Measurements from ENCODE around the gene ATP6V1C2. TPM values are rescaled to one million over a fixed set of nuclear protein-coding genes. Genes with fewer than 3 reads are reported as not detected.

Gene ATP6V1C2, protein sequence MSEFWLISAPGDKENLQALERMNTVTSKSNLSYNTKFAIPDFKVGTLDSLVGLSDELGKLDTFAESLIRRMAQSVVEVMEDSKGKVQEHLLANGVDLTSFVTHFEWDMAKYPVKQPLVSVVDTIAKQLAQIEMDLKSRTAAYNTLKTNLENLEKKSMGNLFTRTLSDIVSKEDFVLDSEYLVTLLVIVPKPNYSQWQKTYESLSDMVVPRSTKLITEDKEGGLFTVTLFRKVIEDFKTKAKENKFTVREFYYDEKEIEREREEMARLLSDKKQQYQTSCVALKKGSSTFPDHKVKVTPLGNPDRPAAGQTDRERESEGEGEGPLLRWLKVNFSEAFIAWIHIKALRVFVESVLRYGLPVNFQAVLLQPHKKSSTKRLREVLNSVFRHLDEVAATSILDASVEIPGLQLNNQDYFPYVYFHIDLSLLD
- total RNA-seq = 1 to 10 TPM in 2 of 4 donors, under 1 TPM in 2; 0.63 to 4.0 (median 1.3) TPM

GRCh38 chr2:10721396-10722251 is at the start of gene ATP6V1C2:
Gene ATP6V1C2 (plus strand): TSS chr2:10721630. CDS start chr2:10722850, 1,220 bp downstream.
- TF ChIP-seq, protein P1, sequence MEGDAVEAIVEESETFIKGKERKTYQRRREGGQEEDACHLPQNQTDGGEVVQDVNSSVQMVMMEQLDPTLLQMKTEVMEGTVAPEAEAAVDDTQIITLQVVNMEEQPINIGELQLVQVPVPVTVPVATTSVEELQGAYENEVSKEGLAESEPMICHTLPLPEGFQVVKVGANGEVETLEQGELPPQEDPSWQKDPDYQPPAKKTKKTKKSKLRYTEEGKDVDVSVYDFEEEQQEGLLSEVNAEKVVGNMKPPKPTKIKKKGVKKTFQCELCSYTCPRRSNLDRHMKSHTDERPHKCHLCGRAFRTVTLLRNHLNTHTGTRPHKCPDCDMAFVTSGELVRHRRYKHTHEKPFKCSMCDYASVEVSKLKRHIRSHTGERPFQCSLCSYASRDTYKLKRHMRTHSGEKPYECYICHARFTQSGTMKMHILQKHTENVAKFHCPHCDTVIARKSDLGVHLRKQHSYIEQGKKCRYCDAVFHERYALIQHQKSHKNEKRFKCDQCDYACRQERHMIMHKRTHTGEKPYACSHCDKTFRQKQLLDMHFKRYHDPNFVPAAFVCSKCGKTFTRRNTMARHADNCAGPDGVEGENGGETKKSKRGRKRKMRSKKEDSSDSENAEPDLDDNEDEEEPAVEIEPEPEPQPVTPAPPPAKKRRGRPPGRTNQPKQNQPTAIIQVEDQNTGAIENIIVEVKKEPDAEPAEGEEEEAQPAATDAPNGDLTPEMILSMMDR (IDR thresholded peaks at IDR 0.05) = no peak
- ATAC-seq (ENCODE audit: low FRiP score) (peak; percentile 37), DNase-seq (ENCODE audit: low spot score) (no peak)

DNA sequence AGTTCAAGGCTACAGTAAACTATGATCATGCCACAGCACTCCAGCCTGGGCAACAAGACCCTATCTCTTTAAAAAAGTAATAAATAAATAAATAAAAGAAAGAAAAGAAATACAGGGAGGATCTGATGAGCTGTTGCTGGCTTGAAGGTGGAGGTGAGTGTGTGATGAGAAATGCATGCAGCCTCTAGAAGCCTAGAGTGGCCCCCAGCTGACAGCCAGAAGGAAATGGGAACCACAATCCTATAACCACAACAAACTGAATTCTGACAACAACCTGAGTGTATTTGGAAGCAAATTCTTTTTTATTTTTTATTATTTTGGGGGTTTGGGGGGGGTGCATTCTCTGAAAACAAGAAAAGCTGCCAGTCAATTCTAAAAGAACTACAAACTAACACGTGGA is 46.3 kb upstream of the ATP6V1C2 start:
- DNase-seq (ENCODE audit: low spot score) = no peak
- TF ChIP-seq, protein P1 (IDR thresholded peaks at IDR 0.05) = no peak
- no peak for ATAC-seq (ENCODE audit: low FRiP score)

DNA sequence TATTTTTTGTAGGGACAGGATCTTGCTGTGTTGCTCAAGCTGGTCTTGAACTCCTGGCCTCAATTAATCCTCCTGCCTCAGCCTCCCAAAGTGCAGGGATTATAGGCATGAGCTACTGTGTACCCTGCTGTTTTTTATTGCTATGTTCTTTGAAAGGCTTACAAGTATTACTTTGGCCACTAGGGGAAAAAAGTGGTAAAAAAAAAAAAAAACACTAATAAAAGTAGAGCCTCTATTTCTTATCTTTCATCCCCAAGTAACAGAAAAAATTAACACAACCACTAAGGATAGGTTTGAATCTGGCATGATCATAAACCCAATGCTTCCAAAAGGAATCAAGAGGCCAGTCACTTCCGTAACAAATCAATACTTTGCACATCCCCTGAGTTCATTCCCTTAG is 43.2 kb upstream of the ATP6V1C2 start:
- ATAC-seq (ENCODE audit: low FRiP score) = no peak
- TF ChIP-seq, protein P1 (IDR thresholded peaks at IDR 0.05) = no peak
- no peak for DNase-seq (ENCODE audit: low spot score)

DNA sequence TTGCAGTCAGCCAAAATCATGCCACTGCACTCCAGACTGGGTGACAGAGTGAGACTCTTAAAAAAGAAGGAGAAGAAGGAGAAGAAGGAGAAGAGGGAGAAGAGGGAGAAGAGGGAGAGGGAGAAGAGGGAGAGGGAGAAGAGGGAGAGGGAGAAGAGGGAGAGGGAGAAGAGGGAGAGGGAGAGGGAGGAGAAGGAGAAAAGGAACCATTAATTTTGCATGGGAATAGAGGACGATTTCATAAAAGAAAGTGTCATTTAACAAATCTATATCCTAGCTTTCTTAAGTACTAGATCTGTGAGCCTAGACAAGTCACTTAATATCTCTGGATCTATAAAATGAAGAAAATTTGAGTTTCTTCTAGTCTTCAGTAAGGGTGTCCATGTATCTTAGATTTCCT is 41.2 kb upstream of the ATP6V1C2 start:
- DNase-seq (ENCODE audit: low spot score) (no peak), ATAC-seq (ENCODE audit: low FRiP score) (no peak)

GRCh38 chr2:10680957-10681356 is 40.5 kb upstream of the ATP6V1C2 start:
- TF ChIP-seq, protein P1 (IDR thresholded peaks at IDR 0.05) = no peak
- ATAC-seq (ENCODE audit: low FRiP score) (no peak), DNase-seq (ENCODE audit: low spot score) (no peak)

More for the DNA sequence above, 41.2 kb upstream of the ATP6V1C2 start:
- TF ChIP-seq, protein P1 (IDR thresholded peaks at IDR 0.05) = no peak

GRCh38 chr2:10686176-10686730 is 35.2 kb upstream of the ATP6V1C2 start:
- no peak for DNase-seq (ENCODE audit: low spot score)

More at GRCh38 chr2:10686176-10686730, 35.2 kb upstream of the ATP6V1C2 start:
- ATAC-seq (ENCODE audit: low FRiP score) = no peak
- TF ChIP-seq, protein P1 (IDR thresholded peaks at IDR 0.05) = no peak
